Measurements from ENCODE around the gene STARD3. TPM values are rescaled to one million over a fixed set of nuclear protein-coding genes. Genes with fewer than 3 reads are reported as not detected.

The STARD3 gene
- total RNA-seq, 1 experiment from 2014 or later = 75.3 TPM

GRCh38 chr17:39642291-39643074 lies 5.5 kb downstream of the STARD3 start:
- H3K4me3 Mint-ChIP-seq = no peak overlapping the region
- ChIA-PET POLR2A (no interaction called here), CTCF (interaction anchor here (1.1 to 18.1 kb wide), 6 partner anchors 11 to 29 kb away, joined by 3 to 851 read pairs (median 8); partner anchors contain the start of genes PPP1R1B and STARD3)
- no peak overlapping the region for H3K27ac Mint-ChIP-seq
- ATAC-seq (no peak), DNase-seq (ENCODE audit: low spot score) (no peak)
- TF ChIP-seq ZNF425 (CRISPR knock-in tag; conservative IDR thresholded peaks at IDR 0.05) = no peak
- peak; percentile 76 for TF ChIP-seq GTF2I (CRISPR knock-in tag; conservative IDR thresholded peaks at IDR 0.05)
- H3K4me1 Mint-ChIP-seq = peaks cover 63% of the 10 kb centered on the region
- no peaks in the 10 kb centered on the region for H3K27me3 Mint-ChIP-seq (ENCODE audit: low read depth)
- no peaks in the 10 kb centered on the region for H3K36me3 Mint-ChIP-seq
- H3K9me3 Mint-ChIP-seq = no peaks in the 10 kb centered on the region

GRCh38 chr17:39643271-39643670 lies 6.3 kb downstream of the STARD3 start:
- POLR2A ChIA-PET = no interaction called here
- Mint-ChIP-seq H3K9me3 (no peaks in the 10 kb centered on the region), H3K36me3 (no peaks in the 10 kb centered on the region), H3K4me1 (peaks cover 55% of the 10 kb centered on the region), H3K4me3 (no peak overlapping the region), H3K27ac (0 out of 2 replicates have a peak overlapping the region, but pooled peaks have one; percentile 37), H3K27me3 (ENCODE audit: low read depth) (no peaks in the 10 kb centered on the region)
- ATAC-seq = no peak
- TF ChIP-seq JUN (CRISPR knock-in tag; IDR thresholded peaks at IDR 0.05) = no peak
- no peak for TF ChIP-seq ZNF281 (CRISPR knock-in tag; IDR thresholded peaks at IDR 0.05)
- no peak for TF ChIP-seq ZNF263 (CRISPR knock-in tag; IDR thresholded peaks at IDR 0.05; ENCODE audit: low read depth)
- no peak for TF ChIP-seq RELA (CRISPR knock-in tag; IDR thresholded peaks at IDR 0.05; ENCODE audit: borderline replicate concordance)
- TF ChIP-seq ARID4B (CRISPR knock-in tag; IDR thresholded peaks at IDR 0.05; ENCODE audit: borderline replicate concordance) = no peak
- TF ChIP-seq CTCF (IDR thresholded peaks at IDR 0.05) = no peak
- TF ChIP-seq IRF2 (CRISPR knock-in tag; IDR thresholded peaks at IDR 0.05; ENCODE audit: borderline replicate concordance, low read depth) = no peak
- TF ChIP-seq CBFB (CRISPR knock-in tag; IDR thresholded peaks at IDR 0.05; ENCODE audit: low read depth) = no peak
- TF ChIP-seq HMGA2 (CRISPR knock-in tag; IDR thresholded peaks at IDR 0.05) = no peak
- no peak for TF ChIP-seq ATF2 (CRISPR knock-in tag; IDR thresholded peaks at IDR 0.05; ENCODE audit: borderline replicate concordance, low read depth)
- TF ChIP-seq EMX1 (CRISPR knock-in tag; IDR thresholded peaks at IDR 0.05) = no peak
- TF ChIP-seq MLX (CRISPR knock-in tag; IDR thresholded peaks at IDR 0.05) = no peak
- no peak for TF ChIP-seq ERG (CRISPR knock-in tag; IDR thresholded peaks at IDR 0.05)
- TF ChIP-seq ZBTB43 (CRISPR knock-in tag; IDR thresholded peaks at IDR 0.05) = no peak
- TF ChIP-seq ESRRA (CRISPR knock-in tag; IDR thresholded peaks at IDR 0.05; ENCODE audit: borderline replicate concordance) = no peak
- CTCF ChIA-PET = interaction anchor here (1.1 to 18.1 kb wide), 5 partner anchors 11 to 29 kb away, joined by 3 to 851 read pairs (median 5); partner anchors contain the start of genes PPP1R1B and STARD3
- DNase-seq (ENCODE audit: low spot score) = no peak
